Thyroid gland (tissue), 4 donors: ENCODE data around the gene ASIC3.

ENCODE experiments used
- POLR2A ChIP-seq, 2 donors: fragments of 450-650 bp; IDR thresholded peaks; one replicate each; pipeline ENCODE4 v1.6.1; 2017; ENCODE audit warnings: antibody characterized with exemption in 2 of 2, mild to moderate bottlenecking in 2 of 2, moderate library complexity in 1 of 2
- TF ChIP-seq, protein P1 (sequence below), 6 experiments: fragments of 200-600 bp in 3 of 6; fragments of 450-650 bp in 3 of 6; sonication (generic) in 3 of 6; IDR thresholded peaks; one replicate each; pipeline ENCODE4 v1.5.1; 2016 to 2019; ENCODE audit warnings: antibody characterized with exemption in 6 of 6, mild to moderate bottlenecking in 2 of 6, inconsistent platforms in 1 of 6, moderate library complexity in 1 of 6

DNA sequence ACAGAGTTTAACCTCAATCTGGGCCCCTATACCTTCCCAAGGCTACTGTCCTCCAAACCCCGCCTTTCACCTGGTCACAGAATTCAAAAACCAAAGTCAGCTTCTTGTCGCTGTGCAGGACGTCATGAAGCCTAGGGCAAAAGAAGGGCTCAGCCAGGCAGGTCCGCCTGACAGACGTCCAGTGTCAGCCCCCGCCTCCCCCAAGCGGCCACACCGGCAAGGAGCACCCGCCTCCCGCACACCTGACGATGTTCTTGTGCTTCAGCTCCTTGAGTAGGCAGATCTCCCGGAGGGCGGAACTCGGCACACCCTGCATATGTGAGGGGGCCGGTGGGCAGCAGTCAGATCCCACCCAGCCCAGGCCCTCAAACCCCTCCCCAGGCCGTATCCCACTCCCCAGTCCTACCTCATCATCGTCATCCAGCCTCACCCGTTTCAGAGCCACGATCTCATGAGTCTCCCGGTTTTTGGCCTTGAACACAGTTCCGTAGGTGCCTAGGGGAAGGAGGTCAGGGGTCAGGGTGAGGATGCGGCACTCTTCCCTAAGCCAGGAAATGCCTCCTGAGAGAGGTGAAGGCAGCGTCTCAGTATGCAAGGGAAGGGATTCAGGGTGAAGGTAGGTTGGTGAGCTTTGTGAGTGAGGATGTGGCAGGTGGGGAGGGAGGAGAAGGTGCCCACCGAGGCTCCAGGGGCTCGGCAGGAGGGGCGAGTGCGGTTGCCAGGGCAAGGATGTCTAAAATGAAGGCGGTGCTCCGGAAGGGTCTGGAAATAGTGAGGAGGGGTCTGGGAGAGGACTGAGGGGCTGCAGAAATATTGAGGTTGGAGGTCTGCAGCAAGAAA, 8.6 kb downstream of the ASIC3 start:
- TF ChIP-seq POLR2A (IDR thresholded peaks at IDR 0.05) = no peak
- TF ChIP-seq, protein P1, sequence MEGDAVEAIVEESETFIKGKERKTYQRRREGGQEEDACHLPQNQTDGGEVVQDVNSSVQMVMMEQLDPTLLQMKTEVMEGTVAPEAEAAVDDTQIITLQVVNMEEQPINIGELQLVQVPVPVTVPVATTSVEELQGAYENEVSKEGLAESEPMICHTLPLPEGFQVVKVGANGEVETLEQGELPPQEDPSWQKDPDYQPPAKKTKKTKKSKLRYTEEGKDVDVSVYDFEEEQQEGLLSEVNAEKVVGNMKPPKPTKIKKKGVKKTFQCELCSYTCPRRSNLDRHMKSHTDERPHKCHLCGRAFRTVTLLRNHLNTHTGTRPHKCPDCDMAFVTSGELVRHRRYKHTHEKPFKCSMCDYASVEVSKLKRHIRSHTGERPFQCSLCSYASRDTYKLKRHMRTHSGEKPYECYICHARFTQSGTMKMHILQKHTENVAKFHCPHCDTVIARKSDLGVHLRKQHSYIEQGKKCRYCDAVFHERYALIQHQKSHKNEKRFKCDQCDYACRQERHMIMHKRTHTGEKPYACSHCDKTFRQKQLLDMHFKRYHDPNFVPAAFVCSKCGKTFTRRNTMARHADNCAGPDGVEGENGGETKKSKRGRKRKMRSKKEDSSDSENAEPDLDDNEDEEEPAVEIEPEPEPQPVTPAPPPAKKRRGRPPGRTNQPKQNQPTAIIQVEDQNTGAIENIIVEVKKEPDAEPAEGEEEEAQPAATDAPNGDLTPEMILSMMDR (IDR thresholded peaks at IDR 0.05) = no peak
